Naive thymus-derived CD4-positive, alpha-beta T cell (primary cell): ENCODE measurements around the gene EPS8. TPM values are rescaled to one million over a fixed set of nuclear protein-coding genes. Genes with fewer than 3 reads are reported as not detected.

ENCODE experiments used
- ATAC-seq: fragments of 150-1000 bp; cut with Tn5 transposase; 2 replicates; pipeline ENCODE4 v1.10.0; 2021; ENCODE audit warnings: mild to moderate bottlenecking, moderate library complexity
- CTCF ChIA-PET: fragments of 350-600 bp; sonication (Branson Sonifier 250); formaldehyde crosslinking; loops from one replicate; lab custom pipeline; 2021; ENCODE audit warnings: antibody characterized with exemption; lab: Charles Lee
- POLR2A ChIA-PET: fragments of 350-600 bp; sonication (Branson Sonifier 250); formaldehyde crosslinking; loops from one replicate; lab custom pipeline; 2021; ENCODE audit warnings: antibody characterized with exemption, inconsistent platforms; lab: Charles Lee
- DNase-seq, 9 donors: peaks; one replicate each; pipeline versions ENCODE4 v3.0.0 to v3.0.0-alpha.2; 2020 to 2022; ENCODE audit warnings: mixed read lengths in 1 of 9
- H3K27ac ChIP-seq: one replicate; pipeline ENCODE4 v1.7.0; 2013; ENCODE audit warnings: mild to moderate bottlenecking, low read depth, low read length, moderate library complexity
- H3K27me3 ChIP-seq, 2 donors: one replicate each; pipeline ENCODE4 v1.7.0; 2013; ENCODE audit warnings: low read length in 2 of 2, mild to moderate bottlenecking in 2 of 2, moderate library complexity in 2 of 2; ENCODE audit not compliant: control insufficient read depth in 2 of 2, insufficient read depth in 2 of 2
- H3K36me3 ChIP-seq, 3 experiments: 1 replicate in 2 of 3; 2 replicates in 1 of 3; pipeline ENCODE4 v1.7.0; 2013; ENCODE audit warnings: low read length in 3 of 3, mild to moderate bottlenecking in 3 of 3, moderate library complexity in 1 of 3; ENCODE audit not compliant: insufficient read depth in 3 of 3, control insufficient read depth in 2 of 3
- H3K4me1 ChIP-seq, 2 donors: one replicate each; pipeline ENCODE4 v1.7.0; 2013; ENCODE audit warnings: low read length in 2 of 2, mild to moderate bottlenecking in 2 of 2, moderate library complexity in 1 of 2; ENCODE audit not compliant: control insufficient read depth in 2 of 2, insufficient read depth in 2 of 2
- H3K4me3 ChIP-seq: 2 replicates; pipeline ENCODE4 v1.7.0; 2013; ENCODE audit warnings: mild to moderate bottlenecking, low read length
- H3K9me3 ChIP-seq, 3 experiments: 1 replicate in 2 of 3; 2 replicates in 1 of 3; pipeline ENCODE4 v1.7.0; 2013; ENCODE audit warnings: low read length in 3 of 3; ENCODE audit not compliant: control insufficient read depth in 2 of 3
- H3K27ac Mint-ChIP-seq, 9 donors: one replicate each; pipeline ENCODE4 v1.8.0; 2020 to 2022; ENCODE audit warnings: mixed read lengths in 9 of 9, mild to moderate bottlenecking in 8 of 9, moderate library complexity in 5 of 9, inconsistent platforms in 2 of 9
- H3K27me3 Mint-ChIP-seq, 5 donors: one replicate each; pipeline ENCODE4 v1.8.0; 2021 to 2022; ENCODE audit warnings: mixed read lengths in 5 of 5, mild to moderate bottlenecking in 1 of 5
- H3K36me3 Mint-ChIP-seq, 5 donors: one replicate each; pipeline ENCODE4 v1.8.0; 2020 to 2022; ENCODE audit warnings: mixed read lengths in 5 of 5, mild to moderate bottlenecking in 3 of 5, inconsistent platforms in 1 of 5
- H3K4me1 Mint-ChIP-seq, 7 donors: one replicate each; pipeline ENCODE4 v1.8.0; 2020 to 2022; ENCODE audit warnings: mixed read lengths in 7 of 7, mild to moderate bottlenecking in 3 of 7, inconsistent platforms in 1 of 7
- H3K4me3 Mint-ChIP-seq, 10 donors: one replicate each; pipeline ENCODE4 v1.8.0; 2020 to 2022; ENCODE audit warnings: mild to moderate bottlenecking in 10 of 10, mixed read lengths in 10 of 10, moderate library complexity in 6 of 10, inconsistent platforms in 2 of 10
- H3K9me3 Mint-ChIP-seq, 11 donors: one replicate each; pipeline ENCODE4 v1.8.0; 2020 to 2022; ENCODE audit warnings: mixed read lengths in 11 of 11, mild to moderate bottlenecking in 4 of 11, inconsistent platforms in 1 of 11, moderate library complexity in 1 of 11
- intact Hi-C, 2 donors: fragments of 100-400 bp; cut with micrococcal nuclease; formaldehyde crosslinking; loops; one replicate each; pipeline ENCODE4 v1.15.1; 2023
- polyA plus RNA-seq, 2 donors: library from polyadenylated mRNA; unstranded; fragments of 300-500 nt; fragmentation: Illumina TruSeq; gene quantifications; one replicate each; pipeline ENCODE4 v1.2.3, GENCODE V29; 2021
- total RNA-seq, 6 experiments: library from RNA in 5 of 6; stranded (reverse) in 5 of 6; gene quantifications; 1 replicate in 5 of 6; 2 replicates in 1 of 6; pipeline ENCODE4 v1.2.3 and lab custom pipeline; 2021 to 2026

The EPS8 gene
- total and polyA plus RNA-seq, 7 experiments from 2014 or later: 1.9 to 3.1 (median 2.5) TPM

DNA sequence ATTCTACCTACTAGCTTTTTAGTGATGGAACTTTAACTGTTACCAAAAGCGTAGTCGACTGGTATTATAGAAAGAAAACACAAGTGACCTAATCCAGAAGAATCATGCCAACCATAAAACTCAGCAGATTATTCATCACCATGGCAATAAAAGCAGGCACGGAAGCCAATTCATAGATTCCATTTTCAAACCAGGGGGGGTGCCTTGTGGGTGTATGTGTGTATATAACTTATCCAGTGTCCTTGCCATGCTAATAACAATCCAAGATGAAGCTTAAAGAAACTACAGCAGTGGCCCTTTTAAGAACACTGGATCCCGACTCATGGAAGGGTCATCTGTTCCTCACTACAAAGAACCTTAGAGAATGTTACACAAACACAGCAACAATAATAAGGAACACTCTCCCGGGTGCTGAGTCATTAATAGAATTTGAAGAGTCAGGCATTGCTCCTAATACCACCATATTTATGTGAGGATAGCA lies 61.0 kb downstream of the EPS8 start:
- intact Hi-C loops: no loop called here
- ChIA-PET CTCF (no interaction called here), POLR2A (no interaction called here)
- peaks cover 0 to 1% (median 0%) of the 10 kb centered on the region in 11 donors for H3K9me3 Mint-ChIP-seq
- Histone ChIP-seq H3K9me3 (no peaks in the 10 kb centered on the region), H3K36me3 (no peaks in the 10 kb centered on the region), H3K4me1 (no peaks in the 10 kb centered on the region), H3K4me3 (no peak overlapping the region), H3K27ac (no peak overlapping the region), H3K27me3 (no peaks in the 10 kb centered on the region)
- no peak overlapping the region for H3K4me3 Mint-ChIP-seq
- no peaks in the 10 kb centered on the region for H3K36me3 Mint-ChIP-seq
- no peak overlapping the region for H3K27ac Mint-ChIP-seq
- no peak for DNase-seq
- H3K4me1 Mint-ChIP-seq: no peaks in the 10 kb centered on the region
- peaks cover 4 to 28% (median 8%) of the 10 kb centered on the region in 5 donors for H3K27me3 Mint-ChIP-seq
- no peak for ATAC-seq

DNA sequence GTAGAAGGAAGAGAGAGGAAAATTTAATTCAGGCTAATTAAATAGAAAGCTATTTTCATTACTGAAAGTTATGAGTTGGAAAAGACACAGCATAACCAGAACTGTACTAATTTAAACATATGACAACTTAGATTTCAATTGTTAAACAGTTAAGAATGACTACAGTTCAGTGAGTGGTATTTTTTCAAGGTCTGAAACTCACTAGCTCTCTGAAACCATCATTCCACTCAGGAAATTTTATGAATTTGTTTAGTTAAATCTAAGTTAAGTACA lies 62.4 kb downstream of the EPS8 start:
- peaks cover 0 to 1% (median 0%) of the 10 kb centered on the region in 11 donors for H3K9me3 Mint-ChIP-seq
- no peaks in the 10 kb centered on the region for H3K4me1 Mint-ChIP-seq
- POLR2A ChIA-PET: no interaction called here

DNA sequence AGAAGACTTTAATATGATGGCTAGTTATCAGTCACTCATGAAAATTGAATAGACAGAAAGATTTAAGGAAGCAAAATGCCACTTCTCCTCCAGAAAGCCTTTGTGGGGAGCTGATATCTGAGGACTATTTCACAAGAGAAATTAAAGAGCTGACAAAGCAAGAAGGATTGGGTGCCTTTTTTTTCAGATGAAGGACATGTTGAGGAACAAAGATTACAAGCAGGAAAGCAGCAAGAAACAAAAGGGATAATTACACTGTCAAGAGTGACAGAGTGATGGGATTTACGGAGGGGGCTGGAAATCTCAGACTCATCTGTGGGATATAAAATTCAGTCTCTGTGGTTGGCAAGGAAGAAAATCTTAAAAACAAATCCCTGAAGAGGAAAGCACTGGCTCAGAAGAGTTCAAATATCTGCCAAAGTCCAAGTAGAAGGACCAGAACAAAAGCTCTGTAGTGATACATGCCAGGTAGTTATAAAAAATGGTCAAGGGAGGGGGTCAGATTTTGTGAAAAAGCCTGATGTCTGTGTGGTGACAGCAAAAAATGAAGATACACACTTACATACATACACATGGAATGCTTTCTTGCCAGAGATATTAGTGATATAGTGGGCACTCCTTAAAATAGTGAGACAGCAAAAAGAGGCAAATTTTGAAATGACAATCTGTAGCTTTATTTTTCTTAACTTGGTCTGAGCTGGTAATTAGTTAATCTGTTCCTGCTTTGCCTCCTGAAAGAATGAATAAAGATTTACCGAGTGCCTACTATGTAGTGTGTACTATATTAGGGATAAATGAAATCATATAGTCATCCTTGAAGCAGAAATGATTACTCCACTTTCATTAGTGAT lies 62.9 kb downstream of the EPS8 start:
- ATAC-seq (no peak), DNase-seq (no peak)
- ChIA-PET CTCF (interaction anchor here (0.6 kb wide), 1 partner anchor 71 kb away, joined by 4 read pairs; no protein-coding TSS in a partner anchor), POLR2A (no interaction called here)
- H3K4me3 Mint-ChIP-seq: no peak overlapping the region
- no peak overlapping the region for H3K4me3 ChIP-seq
- H3K9me3 Mint-ChIP-seq: peaks cover 0 to 1% (median 0%) of the 10 kb centered on the region in 11 donors
- no peaks in the 10 kb centered on the region for H3K36me3 ChIP-seq
- H3K27me3 Mint-ChIP-seq: peaks cover 0 to 31% (median 8%) of the 10 kb centered on the region in 5 donors
- intact Hi-C loops: no loop called here
- no peaks in the 10 kb centered on the region for H3K4me1 ChIP-seq
- H3K27ac Mint-ChIP-seq: no peak overlapping the region
- no peak overlapping the region for H3K27ac ChIP-seq
- no peaks in the 10 kb centered on the region for H3K4me1 Mint-ChIP-seq
- H3K9me3 ChIP-seq: no peaks in the 10 kb centered on the region
- no peaks in the 10 kb centered on the region for H3K36me3 Mint-ChIP-seq
- no peaks in the 10 kb centered on the region for H3K27me3 ChIP-seq

More for the DNA sequence above, 62.4 kb downstream of the EPS8 start:
- Histone ChIP-seq H3K27ac (no peak overlapping the region), H3K27me3 (no peaks in the 10 kb centered on the region), H3K36me3 (no peaks in the 10 kb centered on the region), H3K4me3 (no peak overlapping the region), H3K9me3 (no peaks in the 10 kb centered on the region), H3K4me1 (no peaks in the 10 kb centered on the region)
- intact Hi-C loops: no loop called here
- CTCF ChIA-PET: no interaction called here
- DNase-seq (no peak), ATAC-seq (no peak)
- no peaks in the 10 kb centered on the region for H3K36me3 Mint-ChIP-seq
- H3K27ac Mint-ChIP-seq: no peak overlapping the region
- H3K27me3 Mint-ChIP-seq: peaks cover 0 to 31% (median 8%) of the 10 kb centered on the region in 5 donors
- H3K4me3 Mint-ChIP-seq: no peak overlapping the region

DNA sequence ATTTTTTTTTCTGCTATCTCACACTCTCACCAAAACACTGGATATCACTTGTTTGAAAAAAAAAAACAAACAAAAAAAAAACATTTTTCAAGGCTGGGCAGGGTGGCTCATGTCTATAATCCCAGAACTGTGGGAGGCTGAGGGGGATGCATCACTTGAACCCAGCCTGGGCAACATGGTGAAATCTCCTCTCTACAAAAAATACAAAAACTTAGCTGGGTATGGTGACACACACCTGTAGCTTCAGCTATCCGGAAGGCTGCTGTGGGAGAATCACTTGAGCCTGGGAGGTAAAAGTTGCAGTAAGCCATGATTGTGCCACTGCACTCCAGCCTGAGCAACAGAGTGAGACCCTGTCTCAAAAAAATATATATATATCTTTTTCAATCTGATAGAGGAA lies 66.2 kb downstream of the EPS8 start:
- Histone ChIP-seq H3K27ac (no peak overlapping the region), H3K9me3 (no peaks in the 10 kb centered on the region), H3K27me3 (no peaks in the 10 kb centered on the region), H3K4me3 (no peak overlapping the region), H3K36me3 (no peaks in the 10 kb centered on the region), H3K4me1 (no peaks in the 10 kb centered on the region)
- no peaks in the 10 kb centered on the region for H3K36me3 Mint-ChIP-seq
- POLR2A ChIA-PET: no interaction called here
- H3K27ac Mint-ChIP-seq: no peak overlapping the region
- H3K9me3 Mint-ChIP-seq: peaks cover 0 to 1% (median 0%) of the 10 kb centered on the region in 11 donors
- CTCF ChIA-PET: no interaction called here
- H3K27me3 Mint-ChIP-seq: peaks cover 0 to 30% (median 2%) of the 10 kb centered on the region in 5 donors
- DNase-seq (no peak), ATAC-seq (no peak)
- H3K4me3 Mint-ChIP-seq: no peak overlapping the region
- H3K4me1 Mint-ChIP-seq: peaks cover 0 to 5% (median 0%) of the 10 kb centered on the region in 7 donors
- intact Hi-C loops: no loop called here

DNA sequence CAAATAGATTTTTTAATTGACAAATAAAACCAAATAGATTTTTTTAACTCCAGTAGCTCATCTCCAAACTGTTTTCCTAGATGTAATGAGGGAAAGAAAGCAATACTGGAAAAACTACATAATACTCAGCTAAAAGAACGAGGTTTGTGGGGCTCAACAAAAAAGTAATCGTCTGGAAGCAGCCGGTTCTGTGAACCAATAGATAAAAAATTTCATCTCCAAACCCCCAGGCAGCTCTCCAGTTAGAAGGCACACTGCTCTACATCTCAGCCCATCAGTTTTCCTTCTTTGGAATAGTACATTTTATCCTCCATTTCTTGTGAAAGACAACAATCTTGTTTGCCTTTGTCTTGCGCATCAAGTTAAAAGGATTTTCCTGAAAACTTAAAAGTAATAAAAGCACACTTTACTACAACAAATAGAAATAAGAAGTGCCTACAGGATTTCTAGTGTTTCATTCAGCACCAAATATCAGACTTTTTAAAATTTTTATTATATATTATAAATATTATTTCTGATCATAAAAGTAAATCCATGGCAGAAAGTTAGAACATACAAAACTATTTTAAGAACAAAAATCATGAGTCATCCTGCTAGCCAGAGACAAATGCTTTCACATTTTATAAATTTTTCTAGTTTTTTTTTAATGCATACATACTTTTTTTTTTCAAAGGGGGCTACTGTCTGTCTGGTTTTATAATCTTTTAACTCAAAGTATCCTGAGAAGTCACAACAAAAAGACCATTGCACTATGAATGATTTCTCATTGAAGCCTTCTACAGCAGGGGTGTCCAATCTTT lies 67.7 kb downstream of the EPS8 start:
- POLR2A ChIA-PET: no interaction called here
- intact Hi-C loops: no loop called here
- H3K4me3 Mint-ChIP-seq: no peak overlapping the region

DNA sequence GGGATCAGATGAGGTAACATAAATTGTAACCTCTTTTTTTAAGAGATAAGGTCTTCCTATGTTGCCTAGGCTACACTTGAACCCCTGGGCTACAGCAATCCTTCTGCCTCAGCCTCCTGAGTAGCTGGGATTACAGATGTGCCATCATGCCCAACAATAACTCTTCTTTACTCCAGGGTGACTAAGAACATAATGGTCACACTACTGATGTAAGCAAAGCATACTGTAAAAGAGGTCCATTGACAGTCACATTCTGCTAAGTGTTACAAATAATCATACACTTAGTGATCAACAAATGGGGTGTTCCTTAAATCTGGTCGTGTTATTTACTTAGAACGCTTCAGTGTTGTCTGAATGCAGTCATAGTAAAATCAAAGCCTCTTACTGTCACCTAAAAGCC lies 68.9 kb downstream of the EPS8 start:
- no peaks in the 10 kb centered on the region for H3K36me3 Mint-ChIP-seq
- H3K27ac Mint-ChIP-seq: no peak overlapping the region
- H3K9me3 Mint-ChIP-seq: peaks cover 0 to 1% (median 0%) of the 10 kb centered on the region in 11 donors
- H3K4me1 Mint-ChIP-seq: peaks cover 0 to 5% (median 0%) of the 10 kb centered on the region in 7 donors
- Histone ChIP-seq H3K36me3 (no peaks in the 10 kb centered on the region), H3K27me3 (no peaks in the 10 kb centered on the region), H3K27ac (no peak overlapping the region), H3K9me3 (no peaks in the 10 kb centered on the region), H3K4me3 (no peak overlapping the region), H3K4me1 (no peaks in the 10 kb centered on the region)
- ATAC-seq (no peak), DNase-seq (no peak)
- peaks cover 0 to 38% (median 4%) of the 10 kb centered on the region in 5 donors for H3K27me3 Mint-ChIP-seq
- intact Hi-C loops: no loop called here
- H3K4me3 Mint-ChIP-seq: no peak overlapping the region
- ChIA-PET CTCF (interaction anchor here (0.6 kb wide), 1 partner anchor 60 kb away, joined by 4 read pairs; no protein-coding TSS in a partner anchor), POLR2A (no interaction called here)

More for the DNA sequence above, 67.7 kb downstream of the EPS8 start:
- H3K36me3 Mint-ChIP-seq: no peaks in the 10 kb centered on the region
- Histone ChIP-seq H3K27me3 (no peaks in the 10 kb centered on the region), H3K9me3 (no peaks in the 10 kb centered on the region), H3K4me1 (no peaks in the 10 kb centered on the region), H3K36me3 (no peaks in the 10 kb centered on the region), H3K27ac (no peak overlapping the region), H3K4me3 (no peak overlapping the region)
- peaks cover 0 to 5% (median 0%) of the 10 kb centered on the region in 7 donors for H3K4me1 Mint-ChIP-seq
- no peak overlapping the region for H3K27ac Mint-ChIP-seq
- ATAC-seq: no peak
- no peak for DNase-seq
- CTCF ChIA-PET: interaction anchor here (0.6 kb wide), 1 partner anchor 123 kb away, joined by 3 read pairs; no protein-coding TSS in a partner anchor
- H3K27me3 Mint-ChIP-seq: peaks cover 0 to 36% (median 6%) of the 10 kb centered on the region in 5 donors
- peaks cover 0 to 1% (median 0%) of the 10 kb centered on the region in 11 donors for H3K9me3 Mint-ChIP-seq
